Stimulated activated CD4-positive, alpha-beta T cell treated with anti-CD3 and anti-CD28 coated beads, Interleukin-15, amount 100 ng/mL, for 1 hour (primary cell): Measurements from ENCODE around the gene GAB4.

Experiments used
- DNase-seq, 2 donors: peaks; one replicate each; pipeline ENCODE4 v3.0.0-alpha.2; 2020; ENCODE audit warnings: low read depth in 1 of 2, low spot score in 1 of 2

GAB4 gene

DNA sequence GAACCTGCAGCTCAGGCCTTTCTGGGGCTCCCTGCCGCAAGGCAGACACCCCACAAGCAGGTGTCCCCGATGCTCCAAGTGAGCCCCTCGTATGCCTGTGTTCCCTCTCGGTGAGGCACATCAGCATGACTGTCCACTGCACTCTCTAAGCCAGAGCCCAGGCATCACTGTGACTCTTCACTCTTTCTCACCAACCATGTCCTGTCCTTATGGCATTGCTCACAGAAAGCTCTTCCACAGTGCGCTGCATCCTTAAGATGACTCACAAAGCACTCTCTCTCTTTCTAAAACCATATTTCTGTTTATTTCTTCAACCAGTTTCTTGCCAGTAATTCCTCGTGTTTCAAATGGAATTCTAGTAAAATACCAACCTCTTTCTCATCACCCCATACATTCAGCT, 18.1 kb downstream of the GAB4 start:
- DNase-seq, result no peak

DNA sequence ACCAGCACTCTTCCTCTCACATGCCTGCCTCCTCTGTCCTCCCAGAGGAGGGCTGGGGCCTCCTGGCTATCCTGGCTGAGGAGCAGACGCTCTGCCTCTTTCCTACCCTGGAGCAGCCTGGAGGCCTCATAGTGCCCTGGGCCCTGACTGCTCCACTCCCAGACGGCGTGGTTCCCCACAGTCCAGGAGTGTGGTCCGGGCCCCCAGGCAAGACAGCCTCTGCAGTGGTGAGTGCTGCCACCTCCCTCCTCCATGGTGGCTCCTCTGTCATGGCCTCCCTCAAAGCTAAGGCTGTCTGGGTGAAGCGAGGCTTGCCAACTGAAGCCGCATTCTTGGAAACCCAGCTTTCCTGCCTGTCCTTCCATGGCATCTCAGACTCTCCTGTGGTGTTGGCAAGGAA, 19.8 kb downstream of the GAB4 start:
- DNase-seq, result no peak

DNA sequence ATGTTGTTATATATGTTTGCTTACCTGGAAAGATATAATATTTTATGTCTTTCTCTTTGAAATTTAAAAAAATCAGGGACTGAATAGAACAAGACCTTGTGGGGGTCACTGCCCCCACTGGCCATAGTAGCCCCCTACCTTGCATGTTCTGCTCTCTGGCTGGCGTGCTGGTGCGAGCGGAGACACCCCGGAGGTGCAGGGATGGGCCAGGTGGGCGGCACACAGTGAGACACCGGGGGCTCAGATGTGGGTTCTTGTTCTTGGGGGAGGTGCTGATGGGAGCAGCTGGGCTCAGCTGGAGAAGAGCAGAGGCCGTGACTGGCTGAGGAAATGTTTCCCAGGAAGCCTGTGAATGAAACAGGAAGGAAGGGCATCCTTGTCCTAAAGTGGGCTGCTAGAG, 20.2 kb downstream of the GAB4 start:
- no peak for DNase-seq

DNA sequence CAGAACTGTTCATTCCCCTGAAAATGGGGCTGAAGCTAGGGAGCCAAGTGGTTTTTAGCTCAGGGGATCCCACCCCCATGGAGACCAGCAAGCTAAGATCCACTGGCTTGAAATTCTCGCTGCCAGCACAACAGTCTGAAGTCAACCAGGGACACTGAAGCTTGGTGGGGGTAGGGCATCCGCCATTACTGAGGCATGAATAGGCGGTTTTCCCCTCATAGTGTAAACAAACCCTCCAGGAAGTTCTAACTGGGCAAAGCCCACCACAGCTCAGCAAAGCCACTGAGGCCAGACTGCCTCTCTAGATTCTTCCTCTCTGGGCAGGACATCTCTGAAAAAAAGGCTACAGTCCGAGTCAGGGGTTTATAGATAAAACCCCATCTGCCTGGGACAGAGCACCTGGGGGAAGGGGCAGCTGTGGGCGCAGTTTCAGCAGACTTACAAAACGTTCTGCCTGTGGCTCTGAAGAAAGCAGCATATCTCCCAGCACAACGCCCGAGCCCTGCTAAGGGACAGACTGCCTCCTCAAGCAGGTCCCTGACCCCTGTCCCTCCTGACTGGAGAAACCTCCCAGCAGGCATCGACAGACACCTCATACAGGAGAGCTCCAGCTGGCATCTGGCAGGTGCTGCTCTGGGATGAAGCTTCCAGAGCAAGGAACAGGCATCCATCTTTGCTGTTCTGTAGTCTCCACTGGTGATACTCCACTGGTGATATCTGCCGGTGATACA, 32.7 kb downstream of the GAB4 start:
- no peak for DNase-seq

DNA sequence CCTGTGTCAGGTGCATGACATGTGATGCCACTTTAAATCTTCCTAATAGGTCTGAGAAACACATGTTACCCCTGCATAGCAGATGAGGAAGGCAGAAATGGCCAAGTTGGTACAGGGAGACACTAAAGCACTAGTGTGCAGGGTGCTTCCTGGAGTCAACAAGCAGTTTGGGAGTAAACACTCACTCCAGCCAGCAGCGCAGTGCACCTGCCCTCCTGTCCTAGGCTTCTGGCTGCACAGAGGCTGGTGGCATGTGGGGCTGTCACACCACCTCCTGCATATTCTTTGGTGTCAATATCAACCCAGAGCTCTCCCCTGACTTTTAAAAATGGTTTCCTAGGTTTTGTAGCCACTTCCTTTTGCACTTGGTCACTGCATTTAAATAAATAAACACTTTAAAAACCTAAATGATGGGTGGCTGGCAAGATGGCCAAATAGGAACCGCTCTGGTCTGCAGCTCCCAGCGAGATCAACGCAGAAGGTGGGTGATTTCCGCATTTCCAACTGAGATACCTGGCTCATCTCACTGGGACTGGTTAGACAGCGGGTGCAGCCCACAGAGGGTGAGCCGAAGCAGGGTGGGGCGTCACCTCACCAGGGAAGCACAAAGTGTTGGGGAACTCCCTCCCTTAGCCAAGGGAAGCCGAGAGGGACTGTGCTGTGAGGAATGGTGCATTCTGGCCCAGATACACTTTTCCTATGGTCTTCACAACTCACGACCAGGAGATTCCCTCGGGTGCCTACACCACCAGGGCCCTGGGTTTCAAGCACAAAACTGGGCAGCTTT, 33.5 kb downstream of the GAB4 start:
- DNase-seq, result no peak

DNA sequence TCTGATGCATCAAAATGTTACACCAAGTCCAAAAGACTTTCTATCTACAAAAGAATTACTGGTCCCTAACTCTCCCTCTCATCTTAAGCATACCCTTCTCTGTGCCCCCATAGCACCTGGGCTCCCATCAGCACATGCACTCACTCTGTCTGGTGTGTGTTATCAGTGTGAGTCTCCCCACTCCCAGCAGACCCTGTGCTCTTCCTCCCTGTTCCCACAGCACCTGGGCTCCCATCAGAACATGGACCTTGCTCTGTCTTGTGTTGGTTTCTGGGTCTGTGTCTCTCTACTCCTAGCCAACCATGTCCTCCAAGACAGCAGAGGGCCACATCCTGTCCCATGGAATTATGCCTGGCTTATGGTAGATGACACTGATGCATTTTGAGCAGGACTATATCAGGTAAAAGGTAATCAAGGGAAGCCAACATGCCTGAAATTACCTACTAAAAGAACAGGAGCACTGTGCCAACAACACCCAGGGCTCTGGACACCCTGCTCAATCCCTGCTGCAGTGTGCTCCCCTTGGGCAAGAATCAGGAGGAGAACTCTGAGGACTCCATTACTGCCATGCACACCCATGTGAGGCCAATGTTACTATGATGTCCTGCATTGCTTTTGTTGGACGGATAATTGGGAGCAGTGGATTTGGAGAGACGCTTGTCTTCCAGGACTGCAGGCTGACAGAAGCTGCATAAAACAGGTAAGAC, 34.3 kb downstream of the GAB4 start:
- DNase-seq, result no peak

DNA sequence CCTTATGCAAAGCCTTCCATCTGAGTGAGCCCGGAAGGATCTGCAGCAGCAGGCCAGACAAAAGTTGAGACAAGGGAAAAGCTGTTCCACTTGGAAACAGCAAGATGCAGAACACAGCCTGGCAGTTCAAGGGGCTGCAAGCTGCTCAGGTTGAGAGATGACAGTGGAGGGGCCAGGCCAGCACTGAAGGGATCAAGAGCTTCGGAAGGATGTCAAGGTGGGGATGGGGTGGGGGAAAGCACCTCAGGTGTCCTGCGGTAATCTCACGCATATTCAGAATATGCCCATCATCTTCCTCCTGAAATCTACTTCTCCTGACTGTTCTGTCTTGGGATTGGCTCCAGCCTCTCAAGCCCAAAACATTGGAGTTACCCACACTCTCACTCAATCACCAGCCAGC, 35.7 kb downstream of the GAB4 start:
- no peak for DNase-seq

DNA sequence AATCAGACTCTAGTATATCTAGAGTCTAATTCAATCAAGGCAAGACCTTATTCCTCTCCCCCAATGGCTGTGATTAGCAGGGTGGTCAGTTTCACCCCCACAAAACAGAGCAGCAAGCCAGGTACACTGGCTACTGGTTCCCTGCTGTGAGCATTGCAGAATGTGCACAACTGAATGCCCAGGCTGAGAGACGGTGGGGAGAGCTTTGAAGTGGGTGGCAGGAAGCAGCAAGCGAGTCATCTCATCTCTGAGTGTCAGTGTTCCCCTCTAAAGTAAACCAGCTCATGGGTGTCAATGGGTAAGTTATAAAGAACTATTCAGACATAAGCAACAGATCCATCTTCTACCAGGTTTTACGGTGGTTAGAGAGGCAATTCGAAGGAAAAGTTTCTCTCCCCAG, 37.6 kb downstream of the GAB4 start:
- DNase-seq, result no peak

DNA sequence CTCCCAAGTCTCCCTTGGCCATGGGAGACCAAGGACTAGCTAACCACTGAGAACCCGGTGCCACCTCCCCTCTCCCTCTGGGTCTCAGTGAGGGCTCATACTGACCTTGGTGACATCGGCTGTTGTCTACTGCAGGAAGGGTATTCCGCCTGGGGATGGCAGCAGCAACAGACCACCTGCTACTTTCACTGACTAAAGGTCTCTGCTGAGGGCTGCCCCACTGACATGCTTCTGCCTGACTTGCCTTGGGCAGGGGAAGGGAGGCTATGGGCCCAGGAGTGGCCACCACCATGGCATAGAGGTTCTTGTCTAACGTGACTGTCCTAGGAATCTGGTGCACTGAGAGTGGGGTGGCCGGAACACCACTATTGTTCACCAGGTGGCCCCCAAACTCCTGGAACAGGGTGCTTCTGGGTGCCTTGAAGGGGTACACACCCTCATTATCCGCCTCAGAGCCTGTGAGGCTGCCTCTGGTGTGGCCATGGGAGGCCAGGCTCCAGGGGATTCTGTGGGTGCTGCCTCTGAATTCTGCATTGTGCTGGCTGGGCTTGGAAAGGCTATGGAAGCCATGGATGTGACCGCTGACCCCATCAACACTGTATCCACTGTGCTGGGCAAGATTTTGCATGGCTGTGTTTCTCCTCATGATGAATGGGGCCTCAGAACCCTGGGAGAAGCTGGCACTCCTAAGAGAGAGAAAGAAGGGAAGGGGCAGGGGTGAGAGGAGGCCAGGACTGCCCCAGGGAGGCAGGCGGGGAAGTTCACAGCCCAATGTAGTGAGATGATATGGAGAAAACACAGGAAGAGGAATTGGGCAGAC, 38.3 kb downstream of the GAB4 start:
- DNase-seq, result no peak

DNA sequence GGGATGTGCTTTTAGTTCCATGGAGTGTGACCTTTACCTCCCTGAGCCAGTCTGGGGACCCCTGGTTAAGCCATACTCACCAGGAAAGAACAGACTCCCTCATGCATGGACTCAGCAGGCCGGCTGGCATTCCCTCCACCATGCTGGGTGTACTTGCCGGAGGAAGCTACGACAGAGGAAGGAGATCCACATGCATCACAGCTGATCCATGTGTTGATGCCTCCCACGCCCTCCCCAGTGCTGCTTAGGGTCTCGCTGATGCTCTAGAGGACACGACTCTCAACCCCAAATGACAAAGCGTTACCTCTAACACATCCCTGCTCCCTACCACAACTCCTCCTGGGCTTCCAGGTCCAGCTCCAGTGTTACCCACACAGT, 39.8 kb downstream of the GAB4 start:
- DNase-seq, result no peak

DNA sequence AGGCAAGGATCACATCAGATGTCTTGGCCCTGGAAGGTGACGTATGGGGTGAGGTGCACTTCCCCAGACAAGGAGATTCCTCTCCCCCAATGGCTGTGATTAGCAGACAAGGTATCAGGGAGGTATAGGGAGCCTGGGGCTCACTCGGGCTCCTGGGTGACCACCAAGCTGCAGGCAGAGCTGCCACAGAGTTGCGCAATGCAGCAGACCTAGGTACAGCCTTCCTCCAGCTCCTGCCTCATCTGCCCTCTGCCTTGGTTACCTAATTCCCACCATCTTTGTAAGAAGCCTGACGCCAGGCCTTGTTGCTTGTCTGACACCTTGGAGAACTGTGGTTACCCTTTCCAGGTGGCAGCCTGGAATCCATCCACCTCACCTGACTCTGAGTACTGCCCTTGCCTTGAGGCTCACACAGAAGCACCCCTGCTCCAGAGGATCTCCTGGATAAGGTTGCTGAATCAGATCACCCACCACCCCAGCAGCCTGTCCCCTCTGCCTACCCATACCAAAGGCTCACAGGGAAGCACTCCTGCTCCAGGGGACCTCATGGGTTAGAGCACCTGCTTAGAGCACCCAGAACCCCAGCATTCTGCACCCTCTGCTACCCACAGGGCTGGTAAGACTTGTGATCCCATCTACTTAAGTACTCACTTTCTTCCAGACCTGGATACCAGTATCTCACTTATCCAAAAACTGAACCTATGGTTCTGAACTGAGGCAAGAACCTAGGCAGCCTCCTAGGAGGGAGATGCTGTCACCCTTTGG, 40.4 kb downstream of the GAB4 start:
- no peak for DNase-seq

DNA sequence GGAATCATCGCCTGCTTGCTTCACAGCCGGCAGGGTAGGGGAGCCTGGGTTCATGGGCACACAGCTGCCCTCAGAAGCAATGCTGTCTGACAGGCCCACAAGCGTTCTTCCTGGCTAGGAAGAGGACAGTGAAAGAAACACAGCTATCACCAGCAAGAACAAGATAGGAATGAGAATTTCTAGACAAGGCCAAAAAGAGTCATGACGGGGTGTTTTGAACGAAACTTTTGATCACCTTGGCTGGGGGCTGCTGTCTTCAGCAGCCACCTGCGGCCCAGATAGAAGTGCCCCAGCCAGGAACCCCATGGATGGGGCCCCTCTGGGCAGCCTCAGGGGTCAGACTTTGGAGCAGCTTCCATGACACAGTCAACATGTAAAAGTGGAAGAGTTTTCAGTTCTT, 41.8 kb downstream of the GAB4 start:
- DNase-seq, result no peak

DNA sequence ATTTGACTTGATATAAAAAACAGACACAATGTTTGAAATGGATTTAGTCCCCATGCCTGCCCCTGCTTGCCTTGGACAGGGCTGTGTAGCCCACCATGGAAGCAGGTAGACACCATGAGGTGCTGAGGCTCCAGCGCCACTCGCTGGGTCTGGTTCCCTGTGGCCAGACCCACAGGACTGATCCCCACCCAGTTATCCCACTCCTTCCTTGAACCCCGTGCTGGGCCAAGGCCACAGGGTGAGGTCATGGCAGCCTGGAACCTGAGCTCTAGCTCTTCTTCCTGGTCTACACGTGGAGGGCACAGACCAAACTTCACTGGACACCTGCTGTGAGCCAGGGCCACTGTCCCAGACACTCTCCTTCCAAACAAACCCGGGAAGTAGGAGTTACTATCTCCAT, 42.5 kb downstream of the GAB4 start:
- DNase-seq, result no peak

DNA sequence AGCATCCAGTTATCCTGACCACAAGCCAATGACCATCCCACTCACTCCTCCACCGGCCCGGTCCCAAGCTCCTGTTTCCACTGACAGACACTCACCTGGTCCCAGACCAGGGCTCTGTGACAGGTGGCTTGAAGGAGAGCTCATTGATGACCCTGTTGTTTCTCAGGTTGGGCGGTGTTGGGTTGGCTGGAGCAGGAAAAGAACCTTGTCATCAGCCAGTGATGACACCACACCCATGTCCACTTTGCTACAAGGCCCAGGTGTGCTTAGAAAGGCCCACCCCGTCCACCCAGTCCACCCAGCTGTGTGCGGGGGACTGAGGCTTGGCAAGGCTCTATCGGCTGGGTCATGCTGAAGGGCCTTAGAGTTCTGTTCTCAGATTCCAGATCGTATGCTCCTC, 42.9 kb downstream of the GAB4 start:
- DNase-seq, result no peak

DNA sequence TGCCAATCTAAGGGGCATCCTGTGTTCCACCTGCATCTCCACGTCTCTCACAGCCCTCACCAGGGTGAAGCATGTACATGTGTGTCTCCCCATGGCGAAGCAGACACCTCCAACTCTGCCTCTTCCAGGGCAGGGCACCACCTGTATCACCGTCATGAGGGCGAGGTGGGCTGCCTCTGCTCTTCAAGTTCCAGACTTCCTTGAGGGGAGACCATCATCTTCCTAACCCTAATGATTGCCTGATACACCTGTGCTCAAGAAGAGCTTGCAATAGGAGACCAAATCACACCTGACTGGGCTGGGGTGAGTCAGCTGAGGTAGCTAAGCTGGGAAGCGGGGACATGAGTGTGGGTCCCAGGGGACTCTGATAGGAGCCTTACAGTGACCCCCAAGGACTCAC, 43.7 kb downstream of the GAB4 start:
- DNase-seq, result no peak

DNA sequence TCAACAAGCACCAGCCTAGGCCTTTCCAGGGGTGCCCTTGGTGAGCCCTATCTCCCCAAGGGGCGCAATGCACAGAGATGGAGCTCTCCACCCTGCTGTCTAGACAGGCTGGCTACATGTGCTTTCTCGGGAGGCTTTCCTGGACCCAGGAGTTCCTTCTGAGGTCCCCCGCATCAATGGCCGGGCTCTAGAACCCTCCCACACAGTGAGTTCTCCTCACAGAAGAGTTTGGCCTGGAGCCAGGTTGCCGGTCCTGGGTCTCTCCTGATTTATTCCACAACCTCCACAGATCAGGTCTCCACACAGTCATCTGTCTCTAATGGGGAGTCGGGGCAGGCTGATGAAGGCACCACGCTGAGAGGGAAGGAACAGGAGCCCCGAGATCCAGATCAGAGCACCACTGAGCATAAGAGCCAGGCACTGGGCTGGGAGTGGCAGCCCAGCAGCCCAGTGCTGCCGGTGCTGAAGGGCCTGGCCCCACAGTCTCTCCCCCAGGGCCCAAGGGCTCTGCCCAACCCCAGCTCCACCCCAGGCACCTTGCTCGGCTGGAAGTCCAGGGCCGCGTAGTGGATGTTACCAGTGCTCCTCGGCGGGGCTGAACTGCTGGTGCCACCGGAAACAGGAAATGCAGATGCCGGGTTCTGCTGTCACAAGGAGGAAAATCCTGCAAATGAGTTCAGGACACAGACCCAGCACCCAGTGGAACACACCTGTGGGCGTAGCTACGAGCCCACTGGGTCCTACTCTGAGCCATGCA, 44.7 kb downstream of the GAB4 start:
- DNase-seq, result no peak

DNA sequence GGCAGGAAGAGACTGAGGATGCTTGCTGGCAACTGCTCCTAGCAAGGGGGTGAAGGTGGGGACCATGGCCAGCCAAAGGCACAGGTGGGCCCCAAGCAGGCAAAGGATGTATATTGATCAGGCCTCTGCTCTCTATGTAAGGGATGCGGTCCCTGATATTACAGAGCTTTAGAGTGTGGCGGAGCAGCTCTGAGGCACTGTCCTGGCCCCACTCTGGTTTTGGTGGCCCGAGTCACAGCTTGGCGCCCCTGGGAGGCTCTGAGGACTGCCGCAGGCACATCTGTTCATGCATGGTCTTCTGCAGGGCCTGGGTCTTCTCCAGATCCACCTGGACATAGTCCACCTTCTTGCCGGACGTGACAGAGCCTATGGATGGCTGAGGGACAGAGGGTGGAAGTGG, 45.5 kb downstream of the GAB4 start:
- no peak for DNase-seq

DNA sequence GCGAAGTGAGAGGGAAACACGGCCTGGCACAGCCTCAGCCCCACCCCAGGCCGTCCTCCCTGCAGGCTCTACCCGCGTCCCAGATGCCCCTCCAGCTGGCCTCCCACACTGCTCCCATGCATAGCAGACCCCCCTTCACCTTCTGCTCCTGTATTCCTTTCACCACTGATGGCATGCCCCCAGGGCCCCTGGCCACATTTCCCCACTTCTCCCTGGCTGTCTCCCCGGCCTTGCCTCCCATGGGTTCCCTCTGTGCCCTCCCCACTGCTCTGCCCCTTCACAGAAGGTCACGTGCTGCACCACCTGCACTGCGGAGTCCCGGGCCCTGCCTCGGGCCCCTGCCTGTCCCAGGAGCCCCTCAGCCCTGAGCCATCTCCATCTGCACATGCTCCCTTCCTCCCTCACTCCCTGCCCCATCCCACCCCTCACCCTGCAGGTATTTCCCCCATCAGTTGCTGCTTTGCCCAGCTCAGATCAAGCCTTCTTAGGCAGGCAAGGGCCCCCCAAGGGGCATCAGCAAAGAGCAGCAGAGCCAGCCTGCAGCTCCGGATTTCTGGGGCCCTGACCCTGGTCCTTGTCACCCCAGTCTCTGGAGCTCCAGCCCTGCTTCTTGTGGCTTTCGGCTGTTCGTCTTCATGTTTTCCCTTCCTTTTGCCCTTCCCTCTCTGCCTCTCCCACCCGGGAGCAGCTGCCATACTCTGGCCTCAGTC, 46.4 kb downstream of the GAB4 start:
- DNase-seq, result no peak

DNA sequence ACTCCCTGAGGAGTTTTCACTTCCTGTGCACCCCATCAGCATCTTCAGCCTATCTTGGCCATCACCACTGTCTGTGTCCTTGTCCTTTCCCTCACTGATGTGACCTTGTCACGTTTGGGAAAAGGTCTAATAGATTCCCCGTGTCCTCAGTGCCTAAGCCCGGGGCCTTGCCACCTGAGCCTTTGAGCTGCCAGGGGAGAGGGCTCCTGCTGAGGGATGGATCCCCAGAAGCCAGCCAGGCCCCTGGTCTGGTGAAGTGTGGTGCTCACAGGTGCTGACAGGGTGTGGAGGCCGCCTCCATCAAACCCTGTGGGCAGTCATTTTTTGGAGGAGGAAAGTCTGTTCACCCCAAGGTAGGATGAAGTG, 47.2 kb downstream of the GAB4 start:
- DNase-seq, result no peak
